ENCODE data around the gene SP2.

The SP2 gene

DNA sequence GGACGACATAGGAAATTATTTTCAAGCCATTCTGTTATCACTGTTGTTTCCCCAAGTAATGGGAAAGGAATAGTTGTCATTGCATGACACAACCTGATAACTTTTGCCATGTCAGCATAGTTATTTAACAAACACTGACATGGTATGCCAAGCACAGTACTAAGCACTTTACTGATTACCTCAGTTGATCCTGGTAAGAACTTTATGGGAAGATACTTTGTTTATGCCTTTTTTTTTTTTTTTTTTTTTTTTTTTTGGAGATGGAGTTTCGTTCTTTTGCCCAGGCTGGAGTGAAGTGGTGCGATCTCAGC is 29.6 kb downstream of the SP2 start:
- H3K36me3 ChIP-seq (ENCODE audit: low read depth), result peaks cover 9% of the 10 kb centered on the region
- H3K27me3 ChIP-seq (ENCODE audit: insufficient read depth, poor library complexity, severe bottlenecking), result no peaks in the 10 kb centered on the region
- no peak overlapping the region for H3K4me3 ChIP-seq (ENCODE audit: severe bottlenecking)
- TF ChIP-seq CTCF (IDR thresholded peaks at IDR 0.05; ENCODE audit: poor library complexity, severe bottlenecking), result no peak
- H3K4me1 ChIP-seq (ENCODE audit: insufficient read depth, poor library complexity, severe bottlenecking), result no peaks in the 10 kb centered on the region
- H3K9me3 ChIP-seq (ENCODE audit: severe bottlenecking), result no peaks in the 10 kb centered on the region
- H3K27ac ChIP-seq (ENCODE audit: poor library complexity, severe bottlenecking), result no peak overlapping the region
- ATAC-seq (ENCODE audit: low read depth) (no peak), DNase-seq (ENCODE audit: low spot score) (no peak)

DNA sequence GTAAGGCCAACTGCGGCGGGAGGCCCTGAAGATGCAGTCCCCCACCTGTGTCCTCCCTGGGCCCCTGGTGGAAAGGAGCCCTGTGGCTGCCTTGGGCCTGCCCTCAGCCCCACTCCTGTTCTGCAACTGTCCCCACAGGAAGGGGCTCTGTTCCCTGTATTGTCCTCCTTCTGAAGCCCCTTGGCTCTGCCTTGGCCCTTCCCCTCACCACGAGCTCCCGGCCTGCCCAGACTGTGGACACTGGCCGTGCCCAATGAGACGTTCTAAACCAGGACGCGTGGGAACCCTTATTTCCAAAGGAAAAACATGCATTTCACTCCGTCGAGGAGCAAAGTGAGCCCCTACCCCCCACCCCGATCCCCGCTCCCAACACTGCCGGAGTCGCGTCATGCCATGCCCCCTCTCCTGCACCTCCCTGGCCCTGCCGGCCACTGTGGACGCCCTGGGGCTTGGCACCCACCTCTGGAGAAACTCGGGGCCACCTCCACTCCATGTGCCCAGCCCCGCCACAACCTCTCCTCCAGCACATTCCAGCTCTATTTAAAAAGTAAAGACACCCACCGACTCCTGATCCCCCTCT is 31.9 kb downstream of the SP2 start:
- peaks cover 9% of the 10 kb centered on the region for H3K36me3 ChIP-seq (ENCODE audit: low read depth)
- H3K4me3 ChIP-seq (ENCODE audit: severe bottlenecking), result no peak overlapping the region
- H3K9me3 ChIP-seq (ENCODE audit: severe bottlenecking), result no peaks in the 10 kb centered on the region
- DNase-seq (ENCODE audit: low spot score) (no peak), ATAC-seq (ENCODE audit: low read depth) (no peak)
- H3K27me3 ChIP-seq (ENCODE audit: insufficient read depth, poor library complexity, severe bottlenecking), result no peaks in the 10 kb centered on the region
- TF ChIP-seq CTCF (IDR thresholded peaks at IDR 0.05; ENCODE audit: poor library complexity, severe bottlenecking), result no peak
- no peak overlapping the region for H3K27ac ChIP-seq (ENCODE audit: poor library complexity, severe bottlenecking)
- H3K4me1 ChIP-seq (ENCODE audit: insufficient read depth, poor library complexity, severe bottlenecking), result no peaks in the 10 kb centered on the region

- H3K27ac ChIP-seq (ENCODE audit: poor library complexity, severe bottlenecking), result no peak overlapping the region
- no peak overlapping the region for H3K4me3 ChIP-seq (ENCODE audit: severe bottlenecking)
- H3K4me1 ChIP-seq (ENCODE audit: insufficient read depth, poor library complexity, severe bottlenecking), result no peaks in the 10 kb centered on the region
- ATAC-seq (ENCODE audit: low read depth) (no peak), DNase-seq (ENCODE audit: low spot score) (no peak)
- TF ChIP-seq CTCF (IDR thresholded peaks at IDR 0.05; ENCODE audit: poor library complexity, severe bottlenecking), result no peak
- no peaks in the 10 kb centered on the region for H3K9me3 ChIP-seq (ENCODE audit: severe bottlenecking)
- H3K36me3 ChIP-seq (ENCODE audit: low read depth), result peaks cover 5% of the 10 kb centered on the region
- H3K27me3 ChIP-seq (ENCODE audit: insufficient read depth, poor library complexity, severe bottlenecking), result no peaks in the 10 kb centered on the region
These were observed 32.4 kb downstream of the SP2 start for GRCh38 chr17:47928415-47928814.

GRCh38 chr17:47929218-47930000 is 33.4 kb downstream of the SP2 start:
- H3K27me3 ChIP-seq (ENCODE audit: insufficient read depth, poor library complexity, severe bottlenecking), result no peaks in the 10 kb centered on the region
- ATAC-seq (ENCODE audit: low read depth) (no peak), DNase-seq (ENCODE audit: low spot score) (no peak)
- H3K36me3 ChIP-seq (ENCODE audit: low read depth), result peaks cover 5% of the 10 kb centered on the region; the same call in 1 of the 2 replicates
- TF ChIP-seq CTCF (IDR thresholded peaks at IDR 0.05; ENCODE audit: poor library complexity, severe bottlenecking), result no peak
- H3K27ac ChIP-seq (ENCODE audit: poor library complexity, severe bottlenecking), result no peak overlapping the region
- no peaks in the 10 kb centered on the region for H3K9me3 ChIP-seq (ENCODE audit: severe bottlenecking)
- no peaks in the 10 kb centered on the region for H3K4me1 ChIP-seq (ENCODE audit: insufficient read depth, poor library complexity, severe bottlenecking)
- no peak overlapping the region for H3K4me3 ChIP-seq (ENCODE audit: severe bottlenecking)

DNA sequence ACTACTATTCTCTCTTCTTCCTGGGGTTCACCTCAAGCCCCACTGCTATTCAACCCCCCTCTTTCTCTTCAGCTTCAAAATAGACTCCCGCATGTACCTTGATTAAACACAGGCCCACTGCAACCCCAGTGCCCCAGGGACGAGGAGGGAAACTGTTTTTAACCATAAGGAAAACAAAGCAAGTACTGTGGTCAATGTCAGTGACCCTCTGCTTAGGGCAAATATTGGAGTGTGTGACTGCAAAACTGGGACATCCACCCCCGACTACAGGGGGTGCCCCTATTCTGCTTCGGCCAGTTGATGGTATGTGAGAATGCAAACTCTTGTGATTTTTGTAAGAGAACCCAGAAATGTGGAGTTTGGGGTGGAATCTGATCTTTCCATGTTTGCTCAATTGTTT is 35.8 kb downstream of the SP2 start:
- ATAC-seq (ENCODE audit: low read depth), result no peak
- DNase-seq (ENCODE audit: low spot score), result no peak

More for the DNA sequence above, 35.8 kb downstream of the SP2 start:
- Histone ChIP-seq H3K9me3 (ENCODE audit: severe bottlenecking) (no peaks in the 10 kb centered on the region), H3K27ac (ENCODE audit: poor library complexity, severe bottlenecking) (no peak overlapping the region), H3K36me3 (ENCODE audit: low read depth) (no peaks in the 10 kb centered on the region), H3K27me3 (ENCODE audit: insufficient read depth, poor library complexity, severe bottlenecking) (no peaks in the 10 kb centered on the region), H3K4me1 (ENCODE audit: insufficient read depth, poor library complexity, severe bottlenecking) (peaks cover 17% of the 10 kb centered on the region), H3K4me3 (ENCODE audit: severe bottlenecking) (no peak overlapping the region)
- TF ChIP-seq CTCF (IDR thresholded peaks at IDR 0.05; ENCODE audit: poor library complexity, severe bottlenecking), result no peak
